GM12892 (cell line): ENCODE results near the gene EEF2.

Experiments used
- POLR2A ChIP-seq: IDR thresholded peaks from 2 replicates; pipeline ENCODE4 v1.6.1; 2011; ENCODE audit warnings: low read depth, low read length, control low read depth
- POLR2AphosphoS5 ChIP-seq: IDR thresholded peaks from 2 replicates; pipeline ENCODE4 v1.6.1; 2011; ENCODE audit warnings: low read depth, low read length, control low read depth

GRCh38 chr19:3970808-3971598 is 14.3 kb downstream of the EEF2 start, which contains the start of gene DAPK3:
- TF ChIP-seq POLR2A (peak; percentile 54; the same call in 1 of the 2 replicates), POLR2AphosphoS5 (peak; percentile 49; the same call in 1 of the 2 replicates)
